ENCODE results near the gene PRPH. TPM values are rescaled to one million over a fixed set of nuclear protein-coding genes. Genes with fewer than 3 reads are reported as not detected.

The PRPH gene
- total RNA-seq, result 0.12 and 0.22 TPM in 2 replicates

GRCh38 chr12:49295082-49295936, at the start of gene PRPH:
TSS of gene PRPH (plus strand) at chr12:49295147. CDS start at chr12:49295201, 54 bp downstream.

GRCh38 chr12:49264873-49265792, 29.8 kb upstream of the PRPH start, which contains the start of gene TUBA1C:
TSS of gene TUBA1C (plus strand) at chr12:49265082. CDS start at chr12:49265182, 100 bp downstream.

GRCh38 chr12:49322708-49323523, 28.0 kb downstream of the PRPH start, which contains the start of gene TROAP:
TSS of gene TROAP (plus strand) at chr12:49323255. CDS start at chr12:49323609, 354 bp downstream.

GRCh38 chr12:49336645-49337584, 42.0 kb downstream of the PRPH start, which contains the start of gene C1QL4:
TSS of gene C1QL4 (minus strand) at chr12:49337188. CDS start at chr12:49336477, 711 bp downstream.

GRCh38 chr12:49346659-49347310, 51.8 kb downstream of the PRPH start, which contains the start of gene DNAJC22:
TSS of gene DNAJC22 (plus strand) at chr12:49346888. CDS start at chr12:49348873, 1,985 bp downstream.

Other genes with a start within 250 kb of the PRPH start
- gene KMT2D, start 234.4 kb upstream of the PRPH start, total RNA-seq, result 38.2 and 41.0 TPM in 2 replicates
- gene RHEBL1, start 225.2 kb upstream of the PRPH start, total RNA-seq, result 0.62 and 1.8 TPM in 2 replicates
- gene DHH, start 200.3 kb upstream of the PRPH start, total RNA-seq, result 0.12 TPM in 1 of 2 replicates, not detected in the other
- 39.7 and 50.9 TPM in 2 replicates for gene LMBR1L, start 184.3 kb upstream of the PRPH start, total RNA-seq
- 1,583 and 3,940 TPM in 2 replicates for gene TUBA1B, start 163.8 kb upstream of the PRPH start, total RNA-seq
- gene TUBA1A, start 106.1 kb upstream of the PRPH start, total RNA-seq, result 668 and 1,375 TPM in 2 replicates
- gene TUBA1C, start 30.1 kb upstream of the PRPH start, total RNA-seq, result 298 and 933 TPM in 2 replicates
- gene TROAP, start 28.1 kb downstream of the PRPH start, total RNA-seq, result 9.4 and 19.1 TPM in 2 replicates
- 0.37 and 0.77 TPM in 2 replicates for gene C1QL4, start 42.0 kb downstream of the PRPH start, total RNA-seq
- 2.6 and 4.4 TPM in 2 replicates for gene DNAJC22, start 51.7 kb downstream of the PRPH start, total RNA-seq
- 21.5 and 30.7 TPM in 2 replicates for gene SPATS2, start 72.3 kb downstream of the PRPH start, total RNA-seq
- under 0.01 TPM in 1 of 2 replicates, not detected in the other for gene KCNH3, start 243.9 kb downstream of the PRPH start, total RNA-seq